Neutrophil (primary cell): ENCODE results near the gene ARHGEF7.

Experiments used
- H3K27ac ChIP-seq: fragments of 200-600 bp; sonication (generic); 2 replicates; pipeline ENCODE4 v1.5.1; 2016; ENCODE audit warnings: mild to moderate bottlenecking, moderate library complexity
- H3K27me3 ChIP-seq: fragments of 200-600 bp; sonication (generic); 2 replicates; pipeline ENCODE4 v1.6.0; 2016; ENCODE audit warnings: mild to moderate bottlenecking
- H3K36me3 ChIP-seq: fragments of 200-600 bp; sonication (generic); 2 replicates; pipeline ENCODE4 v1.5.1; 2017
- H3K4me1 ChIP-seq, 2 experiments: fragments of 200-600 bp in 1 of 2; sonication (generic) in 1 of 2; 1 replicate in 1 of 2; 2 replicates in 1 of 2; pipeline versions ENCODE4 v1.5.1 to v1.6.1; 2013 to 2016; ENCODE audit warnings: low read depth in 1 of 2, low read length in 1 of 2, mild to moderate bottlenecking in 1 of 2, moderate library complexity in 1 of 2; ENCODE audit not compliant: control insufficient read depth in 1 of 2, insufficient read depth in 1 of 2
- H3K4me3 ChIP-seq, 2 experiments: fragments of 200-600 bp in 1 of 2; sonication (generic) in 1 of 2; 1 replicate in 1 of 2; 2 replicates in 1 of 2; pipeline ENCODE4 v1.5.1; 2013 to 2016; ENCODE audit warnings: low read depth in 1 of 2, low read length in 1 of 2, mild to moderate bottlenecking in 1 of 2, moderate library complexity in 1 of 2
- H3K9me3 ChIP-seq: fragments of 200-600 bp; sonication (generic); 2 replicates; pipeline ENCODE4 v1.5.1; 2016
- TF ChIP-seq, protein P1 (sequence below): fragments of 200-600 bp; sonication (generic); IDR thresholded peaks from 2 replicates; pipeline ENCODE4 v1.5.1; 2016; ENCODE audit warnings: antibody characterized with exemption

The ARHGEF7 gene

DNA sequence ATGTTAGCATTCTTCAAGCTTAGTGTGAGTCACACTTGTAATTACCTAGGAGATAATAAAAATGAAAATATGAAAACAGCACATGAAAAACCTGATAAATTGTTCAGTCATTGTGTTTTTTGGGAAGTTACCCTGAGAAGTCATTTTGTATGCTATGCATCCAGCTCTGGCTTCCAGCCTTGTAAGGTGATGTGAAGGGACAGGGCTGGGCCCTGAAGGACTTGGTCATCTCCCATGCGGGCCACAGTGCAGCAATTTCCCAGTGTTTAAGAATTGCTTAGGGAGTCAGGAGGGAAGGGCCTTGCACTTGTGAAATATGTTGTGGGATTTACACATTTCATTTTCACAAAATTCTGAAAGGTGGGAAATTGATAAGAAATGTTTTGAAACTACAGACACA, 41.3 kb downstream of the ARHGEF7 start:
- Histone ChIP-seq H3K27ac (no peak overlapping the region), H3K4me3 (no peak overlapping the region), H3K27me3 (peaks cover 20% of the 10 kb centered on the region), H3K36me3 (peaks cover 6% of the 10 kb centered on the region), H3K4me1 (peaks cover 18 to 20% of the 10 kb centered on the region in 2 experiments), H3K9me3 (no peaks in the 10 kb centered on the region)
- TF ChIP-seq, protein P1, sequence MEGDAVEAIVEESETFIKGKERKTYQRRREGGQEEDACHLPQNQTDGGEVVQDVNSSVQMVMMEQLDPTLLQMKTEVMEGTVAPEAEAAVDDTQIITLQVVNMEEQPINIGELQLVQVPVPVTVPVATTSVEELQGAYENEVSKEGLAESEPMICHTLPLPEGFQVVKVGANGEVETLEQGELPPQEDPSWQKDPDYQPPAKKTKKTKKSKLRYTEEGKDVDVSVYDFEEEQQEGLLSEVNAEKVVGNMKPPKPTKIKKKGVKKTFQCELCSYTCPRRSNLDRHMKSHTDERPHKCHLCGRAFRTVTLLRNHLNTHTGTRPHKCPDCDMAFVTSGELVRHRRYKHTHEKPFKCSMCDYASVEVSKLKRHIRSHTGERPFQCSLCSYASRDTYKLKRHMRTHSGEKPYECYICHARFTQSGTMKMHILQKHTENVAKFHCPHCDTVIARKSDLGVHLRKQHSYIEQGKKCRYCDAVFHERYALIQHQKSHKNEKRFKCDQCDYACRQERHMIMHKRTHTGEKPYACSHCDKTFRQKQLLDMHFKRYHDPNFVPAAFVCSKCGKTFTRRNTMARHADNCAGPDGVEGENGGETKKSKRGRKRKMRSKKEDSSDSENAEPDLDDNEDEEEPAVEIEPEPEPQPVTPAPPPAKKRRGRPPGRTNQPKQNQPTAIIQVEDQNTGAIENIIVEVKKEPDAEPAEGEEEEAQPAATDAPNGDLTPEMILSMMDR: no peak

DNA sequence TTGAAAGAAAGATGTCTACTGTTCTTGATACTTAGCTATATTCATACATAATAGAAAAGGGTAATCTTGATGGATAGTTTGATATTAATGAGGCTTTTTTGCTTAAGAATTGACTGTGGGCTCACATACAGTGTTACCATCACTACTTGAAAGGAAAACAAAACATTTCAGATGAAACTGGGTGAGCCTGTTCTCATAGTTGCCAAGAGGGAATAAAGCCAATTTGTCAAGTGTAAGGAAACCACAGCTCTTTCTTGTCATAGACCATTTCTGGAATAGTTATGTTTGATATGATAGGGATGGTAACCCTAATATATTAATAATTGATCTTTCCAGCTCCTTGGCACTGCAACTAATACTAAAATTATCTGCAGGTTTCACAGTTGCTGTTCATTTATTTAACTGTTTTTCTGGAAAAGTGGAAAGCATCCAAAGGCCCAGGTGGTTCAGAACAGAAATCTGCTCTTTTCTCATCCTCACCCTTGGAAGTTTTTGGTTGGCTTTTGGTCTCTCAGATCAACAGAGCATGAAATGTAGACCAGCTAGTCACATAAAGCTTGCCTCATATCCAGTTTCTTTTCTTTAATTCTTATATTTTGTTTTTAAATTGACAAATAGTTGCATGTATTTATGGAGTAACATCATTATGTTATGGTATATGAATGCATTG, 43.2 kb downstream of the ARHGEF7 start:
- Histone ChIP-seq H3K4me3 (no peak overlapping the region), H3K27ac (no peak overlapping the region), H3K9me3 (no peaks in the 10 kb centered on the region), H3K27me3 (peaks cover 1% of the 10 kb centered on the region), H3K4me1 (peaks cover 12 to 15% of the 10 kb centered on the region in 2 experiments), H3K36me3 (peaks cover 6% of the 10 kb centered on the region)
- TF ChIP-seq, protein P1: no peak

DNA sequence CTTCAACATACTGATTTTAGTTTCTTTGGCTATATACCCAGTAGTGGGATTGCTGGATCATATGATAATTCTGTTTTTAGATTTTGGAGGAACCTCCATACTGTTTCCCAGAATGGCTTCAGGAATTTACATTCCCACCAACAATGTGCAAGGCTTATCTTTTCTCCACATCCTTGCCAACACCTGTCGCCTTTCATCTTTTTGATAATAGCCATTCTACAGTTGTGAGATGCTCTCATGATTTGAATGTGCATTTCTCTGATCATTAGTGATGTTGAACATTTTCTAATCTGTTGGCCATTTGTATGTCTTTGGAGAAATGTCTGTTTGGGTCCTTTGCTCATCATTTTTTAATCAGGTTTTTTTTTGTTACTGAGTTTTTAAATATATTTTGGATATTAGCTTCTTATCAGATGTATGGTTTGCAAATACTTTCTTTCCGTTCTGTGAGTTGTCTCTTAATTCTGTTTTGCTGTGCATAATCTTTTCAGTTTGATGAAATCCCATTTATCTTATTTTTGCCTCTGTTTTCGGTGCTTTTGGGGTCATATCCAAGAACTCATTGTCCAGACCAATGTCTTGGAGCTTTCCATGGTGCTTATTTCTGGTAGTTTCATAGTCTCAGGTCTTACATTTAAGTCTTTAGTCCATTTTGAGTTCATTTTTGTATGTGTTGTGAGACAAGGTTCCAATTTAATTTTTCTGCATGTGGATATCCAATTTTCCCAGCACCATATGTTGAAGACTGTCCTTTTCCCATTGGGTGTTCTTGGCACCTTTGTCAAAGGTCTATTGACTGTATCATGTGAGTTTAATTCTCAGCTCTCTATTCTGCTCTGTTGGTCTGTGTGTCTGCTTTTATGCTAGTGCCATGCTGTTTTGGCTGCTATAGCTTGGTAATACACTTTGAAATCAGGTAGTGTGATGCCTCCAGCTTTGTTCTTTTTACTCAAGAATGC, 44.5 kb downstream of the ARHGEF7 start:
- Histone ChIP-seq H3K27ac (no peak overlapping the region), H3K4me3 (no peak overlapping the region), H3K27me3 (no peaks in the 10 kb centered on the region), H3K36me3 (peaks cover 14% of the 10 kb centered on the region), H3K4me1 (peaks cover 5 to 8% of the 10 kb centered on the region in 2 experiments), H3K9me3 (no peaks in the 10 kb centered on the region)
- TF ChIP-seq, protein P1: no peak

DNA sequence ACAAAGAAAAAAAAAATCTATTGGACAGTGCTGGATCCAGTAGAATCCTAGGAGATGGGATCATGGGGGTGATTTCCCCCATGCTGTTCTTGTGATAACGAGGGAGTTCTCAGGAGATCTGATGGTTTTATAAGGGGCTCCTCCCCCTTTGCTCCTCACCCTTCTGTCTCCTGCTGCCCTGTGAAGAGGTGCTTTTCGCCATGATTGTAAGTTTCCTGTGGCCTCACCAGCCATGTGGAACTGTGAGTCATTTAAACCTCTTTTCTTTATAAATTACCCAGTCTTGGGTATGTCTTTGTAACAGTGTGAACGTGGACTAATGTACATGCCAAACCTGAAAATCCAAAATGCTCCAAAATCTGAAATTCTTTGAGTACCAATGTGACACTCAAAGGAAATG, 45.5 kb downstream of the ARHGEF7 start:
- peaks cover 14% of the 10 kb centered on the region for H3K36me3 ChIP-seq
- TF ChIP-seq, protein P1: no peak
- no peaks in the 10 kb centered on the region for H3K27me3 ChIP-seq

DNA sequence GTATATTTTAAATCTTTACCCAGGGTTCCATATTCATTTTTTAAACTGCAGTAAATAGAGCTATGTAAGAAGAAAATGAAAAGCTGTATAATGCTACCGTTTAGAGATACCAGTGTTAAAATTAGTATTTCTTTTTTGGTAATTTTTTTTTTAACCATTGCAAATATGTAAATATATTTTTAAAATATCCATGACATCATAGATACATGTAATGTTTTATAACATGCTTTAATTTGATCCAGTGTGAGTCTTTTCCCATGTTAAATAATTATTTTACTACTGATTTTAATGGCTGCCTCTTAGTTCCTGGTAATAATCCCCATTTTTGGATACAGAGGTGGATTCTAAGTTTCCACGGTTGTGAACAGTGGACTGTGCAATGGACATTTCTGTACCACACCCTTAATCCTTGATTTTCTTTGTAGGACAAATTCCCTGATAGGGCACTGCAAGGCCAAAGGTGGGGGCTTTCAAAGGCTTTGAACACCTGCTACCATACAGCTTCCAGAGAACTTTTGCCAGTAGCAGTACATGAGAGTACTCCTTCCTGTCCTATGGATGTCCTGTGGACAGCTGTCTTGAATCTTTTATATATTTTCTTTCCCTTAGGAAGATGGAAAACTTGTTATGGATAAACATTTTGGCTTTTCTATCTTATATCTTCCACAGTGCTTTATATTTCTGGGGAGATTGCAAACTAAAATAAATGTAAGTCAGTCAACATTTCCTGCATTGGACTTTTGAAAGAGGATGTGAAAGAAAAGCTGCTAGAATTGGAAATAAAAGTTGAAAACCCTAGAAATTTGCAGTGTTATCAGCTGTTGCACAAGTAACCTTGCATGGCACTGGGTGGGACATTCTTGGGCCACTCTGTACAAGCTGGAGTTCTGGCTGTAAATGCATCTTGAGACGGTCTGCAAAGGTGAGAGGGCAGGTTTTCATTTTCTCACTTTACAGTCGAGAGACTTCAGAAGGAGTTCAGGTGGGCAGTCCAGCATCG, 46.8 kb downstream of the ARHGEF7 start:
- TF ChIP-seq, protein P1: no peak
- Histone ChIP-seq H3K36me3 (peaks cover 14% of the 10 kb centered on the region), H3K27ac (no peak overlapping the region)

More for the DNA sequence above, 45.5 kb downstream of the ARHGEF7 start:
- no peaks in the 10 kb centered on the region for H3K9me3 ChIP-seq
- no peak overlapping the region for H3K27ac ChIP-seq
- no peak overlapping the region for H3K4me3 ChIP-seq
- H3K4me1 ChIP-seq: no peaks in the 10 kb centered on the region

More for the DNA sequence above, 46.8 kb downstream of the ARHGEF7 start:
- Histone ChIP-seq H3K27me3 (no peaks in the 10 kb centered on the region), H3K4me1 (no peaks in the 10 kb centered on the region), H3K9me3 (no peaks in the 10 kb centered on the region), H3K4me3 (no peak overlapping the region)
